OCI-LY7 (cell line): ENCODE measurements around the gene PCSK7.

Experiments used
- CTCF ChIP-seq: fragments of 200-600 bp; sonication (generic); conservative IDR thresholded peaks from 2 replicates; pipeline ENCODE4 v1.5.1; 2014; ENCODE audit warnings: mild to moderate bottlenecking, antibody characterized with exemption, low read length, moderate library complexity, mixed read lengths
- EZH2phosphoT487 ChIP-seq: fragments of 200-600 bp; sonication (generic); IDR thresholded peaks from 2 replicates; pipeline ENCODE4 v1.6.1; 2018; ENCODE audit warnings: low read depth, borderline replicate concordance, mild to moderate bottlenecking, mixed run types, antibody characterized with exemption, low read length, moderate library complexity, mixed read lengths

GRCh38 chr11:117183724-117184349, 48.0 kb downstream of the PCSK7 start:
- TF ChIP-seq CTCF (no peak), EZH2phosphoT487 (no peak)
